Ramos (cell line): Measurements from ENCODE around the gene INO80E.

ENCODE experiments used
- in situ Hi-C: fragments of 300-500 bp; cut with MboI; formaldehyde crosslinking; loops from one replicate; pipeline ENCODE4 v1.14.3; 2022; ENCODE audit warnings: low sequenced_read_pairs; ENCODE audit not compliant: unreplicated experiment

The INO80E gene

DNA sequence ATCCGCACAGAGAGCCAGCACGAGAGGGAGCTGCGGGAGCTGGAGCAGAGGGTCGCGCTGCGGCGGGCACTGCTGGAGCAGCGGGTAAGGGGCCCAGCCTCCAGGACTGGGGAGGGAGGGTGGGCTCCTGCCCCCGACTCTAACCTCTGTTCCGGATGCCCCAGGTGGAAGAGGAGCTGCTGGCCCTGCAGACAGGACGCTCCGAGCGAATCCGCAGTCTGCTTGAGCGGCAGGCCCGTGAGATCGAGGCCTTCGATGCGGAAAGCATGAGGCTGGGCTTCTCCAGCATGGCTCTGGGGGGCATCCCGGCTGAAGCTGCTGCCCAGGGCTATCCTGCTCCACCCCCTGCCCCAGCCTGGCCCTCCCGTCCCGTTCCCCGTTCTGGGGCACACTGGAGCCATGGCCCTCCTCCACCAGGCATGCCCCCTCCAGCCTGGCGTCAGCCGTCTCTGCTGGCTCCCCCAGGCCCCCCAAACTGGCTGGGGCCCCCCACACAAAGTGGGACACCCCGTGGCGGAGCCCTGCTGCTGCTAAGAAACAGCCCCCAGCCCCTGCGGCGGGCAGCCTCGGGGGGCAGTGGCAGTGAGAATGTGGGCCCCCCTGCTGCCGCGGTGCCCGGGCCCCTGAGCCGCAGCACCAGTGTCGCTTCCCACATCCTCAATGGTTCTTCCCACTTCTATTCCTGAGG lies 5.0 kb upstream of the INO80E start:
- in situ Hi-C loops, result loop anchor here (5.0 kb wide), 1 partner anchor 54 kb away; no protein-coding TSS in a partner anchor

GRCh38 chr16:29991571-29991904 lies 4.5 kb upstream of the INO80E start:
- in situ Hi-C loops, result loop anchor here (5.0 kb wide), 1 partner anchor 54 kb away; no protein-coding TSS in a partner anchor

GRCh38 chr16:29992344-29992967 lies 3.6 kb upstream of the INO80E start:
- in situ Hi-C loops, result loop anchor here (5.0 kb wide), 1 partner anchor 55 kb away; no protein-coding TSS in a partner anchor

GRCh38 chr16:29993191-29993902 lies 2.7 kb upstream of the INO80E start:
- in situ Hi-C loops, result loop anchor here (5.0 kb wide), 1 partner anchor 56 kb away; no protein-coding TSS in a partner anchor

GRCh38 chr16:29993903-29994599 lies 2.0 kb upstream of the INO80E start:
- in situ Hi-C loops, result loop anchor here (5.0 kb wide), 1 partner anchor 57 kb away; no protein-coding TSS in a partner anchor

DNA sequence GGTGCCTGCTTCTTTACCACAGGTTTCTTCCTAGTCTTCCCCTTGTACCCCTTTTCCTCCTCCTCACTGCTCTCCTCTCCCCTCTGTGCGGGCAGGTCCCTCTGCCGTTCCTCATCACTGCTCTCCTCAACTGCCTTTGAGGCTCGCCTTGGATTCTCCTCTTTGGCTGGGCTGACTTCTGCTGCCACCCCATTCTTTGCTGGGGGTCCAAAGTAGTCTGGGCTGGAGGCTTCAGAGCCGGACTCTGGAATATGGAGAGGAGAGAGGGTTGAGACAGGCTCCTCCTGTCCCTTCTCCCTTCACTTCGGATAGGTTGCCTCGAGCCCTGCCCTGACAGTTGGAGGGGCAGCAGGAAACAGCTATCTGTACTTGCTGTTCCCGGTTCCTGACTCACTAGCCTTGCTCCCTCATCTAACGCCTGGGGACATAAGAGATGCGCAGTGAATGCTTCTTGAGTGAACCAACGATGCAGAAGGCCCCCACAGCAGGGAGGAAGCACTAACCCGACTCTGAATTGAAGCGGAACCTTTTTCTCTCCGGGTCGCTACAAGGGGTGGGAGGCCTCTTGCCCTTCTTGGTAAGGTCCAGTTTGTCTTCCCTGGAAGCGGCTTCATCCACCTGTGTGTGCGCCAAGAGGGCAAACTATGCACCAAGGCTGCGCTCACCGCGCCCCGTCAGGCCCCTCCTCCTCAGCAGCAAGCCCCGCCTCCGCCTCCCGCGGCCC lies 1.3 kb upstream of the INO80E start:
- in situ Hi-C loops, result loop anchor here (5.0 kb wide), 1 partner anchor 57 kb away; no protein-coding TSS in a partner anchor

- in situ Hi-C loops, result no loop called here
Measured at GRCh38 chr16:29995324-29995910, 624 bp upstream of the INO80E start, which contains the start of gene HIRIP3. Gene HIRIP3, minus strand, starts transcription at chr16:29995617. Its CDS starts 12 bp downstream, at chr16:29995605.

DNA sequence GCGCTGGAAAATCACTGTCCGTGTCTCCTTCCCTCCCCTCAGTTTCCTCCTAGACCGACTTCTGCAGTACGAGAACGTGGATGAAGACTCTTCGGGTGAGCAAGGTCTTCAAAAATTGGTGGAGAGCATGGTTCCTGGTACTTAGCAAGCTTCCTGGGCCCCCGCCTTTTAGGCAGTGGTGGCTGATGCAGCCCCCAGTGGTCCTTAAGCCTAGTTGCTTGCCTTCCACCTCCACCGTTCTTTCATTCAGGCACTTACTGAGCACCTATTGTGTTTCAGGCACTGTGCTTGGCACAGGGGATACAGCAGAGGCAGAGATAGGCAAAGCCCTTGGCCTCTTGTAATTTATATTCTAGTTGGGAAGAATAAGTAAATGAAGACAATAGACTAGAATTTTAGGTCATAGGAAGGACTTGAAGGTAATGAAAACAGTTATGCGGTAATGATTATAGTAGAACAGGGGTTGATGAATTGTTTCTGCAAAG lies 767 bp downstream of the INO80E start:
- in situ Hi-C loops, result no loop called here

GRCh38 chr16:29999605-30000004 lies 3.6 kb downstream of the INO80E start:
- in situ Hi-C loops, result loop anchor here (25.0 kb wide), 1 partner anchor 162 kb away; no protein-coding TSS in a partner anchor

DNA sequence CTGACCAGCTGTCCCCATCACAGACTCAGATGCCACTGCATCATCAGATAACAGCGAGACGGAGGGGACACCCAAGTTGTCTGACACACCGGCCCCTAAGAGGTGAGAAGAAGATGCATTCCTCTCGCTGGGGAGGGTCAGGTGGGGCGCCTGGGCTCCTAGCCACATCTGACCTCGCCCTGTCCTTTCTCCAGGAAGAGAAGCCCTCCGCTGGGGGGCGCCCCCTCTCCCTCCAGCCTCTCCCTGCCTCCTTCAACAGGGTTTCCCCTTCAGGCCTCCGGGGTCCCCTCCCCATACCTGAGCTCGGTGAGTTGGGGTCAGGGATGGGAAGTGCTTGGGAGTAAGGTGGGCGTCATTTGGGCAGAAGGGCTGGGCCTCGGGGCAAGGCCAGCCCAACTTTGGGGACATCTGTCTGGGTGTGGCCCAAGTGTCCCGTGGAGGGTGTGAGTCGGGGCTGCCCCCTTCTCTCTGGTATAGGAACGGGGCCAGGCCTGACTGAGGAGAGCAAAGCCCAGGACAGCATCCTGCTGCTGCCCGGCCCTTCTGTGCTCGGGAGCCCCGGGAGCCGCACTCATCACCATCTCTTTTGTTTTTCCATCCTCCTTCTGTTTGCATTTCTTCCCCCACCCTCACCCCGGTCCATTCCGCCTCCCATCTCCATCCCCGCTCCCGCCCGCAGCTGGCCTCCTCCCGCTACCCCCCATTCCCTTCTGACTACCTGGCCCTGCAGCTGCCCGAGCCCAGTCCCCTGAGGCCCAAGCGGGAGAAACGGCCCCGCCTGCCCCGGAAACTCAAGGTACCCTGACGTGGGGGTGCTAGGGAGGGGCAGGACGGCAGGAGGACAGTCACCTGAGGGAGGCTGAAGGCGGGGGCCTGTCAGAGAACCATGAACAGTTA lies 4.9 kb downstream of the INO80E start:
- in situ Hi-C loops, result loop anchor here (25.0 kb wide), 1 partner anchor 164 kb away; no protein-coding TSS in a partner anchor

DNA sequence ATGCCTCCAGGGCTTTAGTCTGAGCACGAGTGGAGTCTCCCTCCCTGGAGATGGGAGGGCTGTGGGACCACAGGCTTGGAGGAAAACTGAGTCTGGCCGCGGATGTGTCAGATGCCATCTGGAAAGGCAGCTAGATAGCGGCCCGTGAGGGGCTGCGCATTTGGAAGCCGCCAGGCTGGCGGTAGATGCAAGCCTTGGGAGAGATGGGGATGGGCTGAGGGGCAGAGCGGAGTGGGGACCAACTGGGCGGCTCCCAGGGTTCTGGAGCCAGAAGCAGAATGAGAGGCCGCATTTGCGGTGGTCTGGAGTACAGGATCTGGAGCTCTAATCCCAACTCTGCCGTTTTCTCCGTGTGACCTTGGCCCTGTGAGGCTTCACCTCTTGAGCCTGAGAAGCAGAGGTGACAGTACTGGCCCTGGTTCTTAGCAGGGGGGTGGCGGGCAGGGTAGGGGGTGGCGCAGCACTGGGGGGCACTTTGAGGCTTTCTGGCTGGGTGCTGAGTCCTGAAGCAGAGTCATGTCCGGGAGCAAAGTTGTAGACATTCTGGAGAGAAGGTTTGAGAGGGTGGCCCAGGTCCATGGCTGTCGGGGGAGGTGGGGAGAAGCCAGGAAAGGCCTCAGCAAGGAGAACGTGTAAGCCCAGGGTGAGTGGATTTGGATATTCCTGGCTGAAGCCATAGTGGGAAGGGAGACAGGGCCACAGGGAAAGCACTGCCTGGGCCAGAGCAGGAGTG lies 6.7 kb downstream of the INO80E start:
- in situ Hi-C loops, result loop anchor here (25.0 kb wide), 1 partner anchor 165 kb away; no protein-coding TSS in a partner anchor

- in situ Hi-C loops, result loop anchor here (25.0 kb wide), 1 partner anchor 167 kb away; no protein-coding TSS in a partner anchor
Measured at GRCh38 chr16:30003670-30004423, 7.8 kb downstream of the INO80E start.

GRCh38 chr16:30004424-30004776 lies 8.4 kb downstream of the INO80E start:
- in situ Hi-C loops, result loop anchor here (25.0 kb wide), 1 partner anchor 167 kb away; no protein-coding TSS in a partner anchor

- in situ Hi-C loops, result loop anchor here (25.0 kb wide), 1 partner anchor 168 kb away; no protein-coding TSS in a partner anchor
Measured at GRCh38 chr16:30004811-30005242, 8.8 kb downstream of the INO80E start.

DNA sequence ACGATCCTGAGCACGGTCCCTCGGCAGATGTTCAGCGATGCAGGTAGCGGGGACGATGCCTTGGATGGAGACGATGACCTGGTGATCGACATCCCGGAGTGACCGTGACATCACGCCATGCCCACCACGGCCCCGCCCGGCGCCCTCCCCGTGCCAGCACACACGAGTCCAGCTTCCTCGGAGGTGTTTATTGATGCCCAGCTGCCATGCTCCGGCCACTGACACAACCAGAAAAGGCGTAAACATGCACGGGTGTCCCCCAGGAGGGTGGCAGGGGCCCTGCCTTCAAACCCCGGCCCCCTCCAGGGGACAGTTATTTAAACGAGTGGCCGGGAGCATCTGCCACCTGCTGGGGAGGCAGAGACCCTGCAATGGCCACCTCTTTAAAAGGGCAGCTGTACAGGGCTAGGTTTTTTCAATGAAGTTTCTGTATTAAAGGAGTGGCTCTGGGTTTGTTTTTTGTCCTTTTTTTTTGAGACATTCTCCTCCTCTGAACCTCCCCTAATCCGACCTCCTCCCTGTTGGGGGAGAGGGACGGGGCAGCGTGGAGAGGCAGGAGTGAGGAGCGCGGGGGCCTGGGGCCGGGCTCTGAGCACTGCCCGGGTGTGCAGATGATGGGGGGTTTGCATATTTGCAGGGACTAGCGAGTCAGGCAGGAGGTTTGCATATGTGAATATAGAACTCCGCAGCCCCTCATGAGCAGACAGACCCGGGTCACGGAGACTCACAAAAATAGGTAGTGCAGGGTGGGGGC lies 9.5 kb downstream of the INO80E start:
- in situ Hi-C loops, result loop anchor here (25.0 kb wide), 1 partner anchor 168 kb away; no protein-coding TSS in a partner anchor

GRCh38 chr16:30006095-30006473 lies 10.0 kb downstream of the INO80E start:
- in situ Hi-C loops, result loop anchor here (25.0 kb wide), 1 partner anchor 169 kb away; no protein-coding TSS in a partner anchor
